GM19324 (cell line): ENCODE data around the gene ABCC2.
"Not testable (repeated sequence)": the region's sequence is repeated elsewhere in the genome, so short reads cannot be mapped to it uniquely, and the experiment has no call there.

Source experiments
- ATAC-seq: cut with Tn5 transposase; IDR thresholded peaks from one replicate; pipeline ENCODE4 v1.9.1; 2021; ENCODE audit warnings: mild to moderate bottlenecking, moderate library complexity; ENCODE audit not compliant: unreplicated experiment, low FRiP score

ABCC2 gene

DNA sequence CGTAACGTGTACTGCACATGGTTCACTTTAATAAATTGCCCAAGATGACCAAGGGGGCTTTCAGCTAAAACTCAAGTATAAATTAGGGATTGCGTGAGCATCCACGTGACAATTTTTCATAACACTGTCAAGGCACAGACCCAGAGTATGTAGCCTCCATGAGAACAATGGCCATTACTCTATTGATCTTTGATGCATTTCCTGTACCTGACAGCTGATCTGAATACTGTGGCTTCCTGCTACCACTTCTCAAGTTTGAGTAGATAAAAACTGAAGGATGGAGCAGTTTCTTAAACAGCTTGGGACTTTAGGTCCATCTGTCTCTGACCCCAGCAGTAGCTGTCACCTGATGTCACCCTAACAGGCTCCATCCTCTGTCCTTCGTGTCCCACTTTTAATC is 98.9 kb downstream of the ABCC2 start:
- ATAC-seq, result no peak

DNA sequence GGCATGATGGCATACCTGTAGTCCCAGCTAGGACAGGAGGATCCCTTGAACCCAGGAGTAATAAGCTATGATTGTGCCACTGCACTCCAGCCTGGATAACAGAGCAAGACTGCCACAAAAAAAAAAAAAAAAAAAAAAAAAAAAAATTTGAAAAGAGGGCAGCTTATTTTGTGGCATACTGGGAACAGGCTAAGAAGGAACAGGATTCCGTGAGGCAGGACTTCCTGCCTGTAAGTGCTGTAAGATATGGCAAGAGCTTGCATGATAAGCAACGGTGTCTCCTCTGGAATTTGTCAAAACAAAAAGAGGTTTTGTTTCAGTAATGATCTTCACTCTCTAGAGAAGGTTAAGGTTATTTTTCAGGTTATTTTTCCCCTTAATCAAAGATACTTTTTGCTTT is 101.1 kb downstream of the ABCC2 start:
- no peak for ATAC-seq

DNA sequence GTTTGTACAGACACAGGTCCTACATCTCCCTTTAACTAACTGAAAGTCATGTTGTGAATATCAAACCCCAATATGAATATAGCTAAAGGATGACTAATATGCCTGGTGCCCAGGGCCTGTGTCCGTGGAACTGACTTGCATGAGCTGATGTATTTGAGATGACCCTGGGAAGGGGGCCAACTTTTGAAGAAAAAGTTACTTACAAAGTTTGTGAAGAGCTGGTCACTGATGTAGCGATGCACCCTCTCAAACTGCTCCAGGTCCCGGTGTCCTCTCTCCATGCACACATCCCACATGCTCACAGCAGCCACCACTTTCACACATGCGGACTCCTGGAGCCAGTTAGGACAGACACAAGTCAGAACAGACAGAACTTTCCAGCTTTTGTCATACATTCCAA is 106.2 kb downstream of the ABCC2 start:
- no peak for ATAC-seq

DNA sequence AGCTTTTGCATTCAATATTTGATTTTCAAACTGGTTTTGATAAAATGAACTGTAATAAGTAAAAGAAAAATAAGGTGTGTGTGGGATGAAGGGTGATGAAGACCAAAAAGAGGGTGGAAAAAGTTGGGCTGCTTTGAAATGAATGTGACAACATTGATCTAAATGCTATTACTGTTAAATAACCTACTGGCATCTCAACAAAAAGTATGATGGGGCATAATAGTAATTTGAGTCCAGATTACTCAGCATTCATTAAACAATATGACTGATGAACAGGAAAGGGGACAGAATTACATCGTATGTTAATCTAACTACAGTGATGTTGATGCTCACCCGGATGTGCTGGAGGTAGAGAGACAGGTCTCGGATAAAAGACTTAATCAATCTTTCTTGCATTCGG is 112.2 kb downstream of the ABCC2 start:
- ATAC-seq, result no peak

DNA sequence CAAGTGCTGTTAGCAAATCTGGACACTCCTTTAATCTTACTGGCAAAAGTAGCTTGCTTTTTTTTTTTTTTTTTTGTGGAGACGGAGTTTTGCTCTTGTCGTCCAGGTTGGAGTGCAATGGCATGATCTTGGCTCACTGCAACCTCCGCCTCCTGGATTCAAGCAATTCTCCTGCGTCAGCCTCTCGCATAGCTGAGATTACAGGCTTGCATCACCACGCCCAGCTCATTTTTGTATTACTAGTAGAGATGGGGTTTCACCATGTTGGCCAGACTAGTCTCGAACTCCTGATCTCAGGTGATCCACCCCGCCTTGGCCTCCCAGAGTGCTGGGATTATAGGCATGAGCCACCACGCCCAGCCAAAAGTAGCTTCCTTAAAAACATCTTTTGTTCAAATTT is 112.6 kb downstream of the ABCC2 start:
- not testable (repeated sequence) for ATAC-seq

DNA sequence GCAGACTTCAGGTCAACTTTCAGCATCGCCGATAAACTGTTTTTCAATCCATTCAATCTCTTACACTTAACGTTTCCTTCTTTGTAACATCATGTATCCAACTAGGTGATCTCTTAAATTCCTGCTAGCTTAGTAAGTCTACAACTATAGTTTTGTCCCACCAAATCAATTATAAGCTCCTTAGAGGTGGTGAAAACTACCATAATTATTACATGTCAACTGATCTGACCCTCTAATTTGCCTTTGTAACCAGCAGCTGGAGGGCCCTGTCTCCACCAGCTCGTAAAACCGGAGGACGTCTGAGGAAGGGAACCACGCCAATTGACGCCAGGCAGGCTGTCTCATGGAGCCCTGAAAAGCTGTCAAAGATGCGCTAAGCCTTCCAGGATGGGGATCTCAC is 113.4 kb downstream of the ABCC2 start:
- no peak for ATAC-seq
